HL-60/S4 (cell line): ENCODE measurements around the gene CEMIP2.

Source experiments
- in situ Hi-C: fragments of 300-500 bp; cut with MboI; formaldehyde crosslinking; loops from 2 replicates; pipeline ENCODE4 v1.14.3; 2022; ENCODE audit warnings: low sequenced_read_pairs

CEMIP2 gene

GRCh38 chr9:71754151-71754550, 14.2 kb downstream of the CEMIP2 start:
- in situ Hi-C loops = loop anchor here (25.0 kb wide), 1 partner anchor 142 kb away; no protein-coding TSS in a partner anchor

DNA sequence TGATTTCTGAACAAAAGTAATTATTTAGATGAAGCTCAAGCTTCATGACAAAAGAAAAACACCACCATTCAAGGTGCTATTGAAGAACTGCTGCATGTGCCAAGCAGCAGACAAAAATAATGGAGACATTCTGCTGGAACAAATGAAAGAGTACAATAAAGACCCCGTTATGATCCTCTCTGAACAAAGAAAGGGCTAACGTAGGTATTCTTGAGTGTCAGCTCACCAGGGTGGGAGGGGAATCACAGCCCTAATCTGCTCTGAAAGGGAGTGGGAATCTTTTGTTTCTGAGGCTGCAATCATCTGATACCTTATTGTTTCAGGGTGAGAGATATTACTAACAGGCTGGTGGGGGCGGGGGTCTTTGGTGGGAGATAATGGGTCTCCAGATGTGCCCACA, 15.4 kb downstream of the CEMIP2 start:
- in situ Hi-C loops = loop anchor here (25.0 kb wide), 1 partner anchor 141 kb away; no protein-coding TSS in a partner anchor

- in situ Hi-C loops = loop anchor here (25.0 kb wide), 1 partner anchor 140 kb away; no protein-coding TSS in a partner anchor
Measured at GRCh38 chr9:71752352-71752751, 16.0 kb downstream of the CEMIP2 start.

GRCh38 chr9:71748280-71748743, 20.0 kb downstream of the CEMIP2 start:
- in situ Hi-C loops = no loop called here

DNA sequence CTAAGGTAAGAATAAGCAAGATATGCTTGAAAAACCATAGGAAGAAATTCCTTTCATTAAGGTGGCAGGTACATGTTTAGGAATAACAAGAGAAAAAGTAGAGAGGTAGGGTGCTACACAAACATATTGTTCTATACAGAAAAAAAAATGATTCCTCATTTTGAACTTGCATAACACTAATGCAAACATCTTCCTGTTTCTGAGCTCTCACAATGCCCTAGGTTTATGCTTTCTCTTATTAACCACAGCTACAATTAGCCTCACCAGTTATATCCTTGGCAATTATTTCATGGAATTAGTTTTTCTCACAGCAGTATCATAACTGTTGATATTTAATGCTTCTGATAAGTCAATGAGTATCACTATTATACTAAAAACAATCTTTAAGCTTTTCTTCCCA, 20.7 kb downstream of the CEMIP2 start:
- in situ Hi-C loops = no loop called here

GRCh38 chr9:71746758-71747125, 21.6 kb downstream of the CEMIP2 start:
- in situ Hi-C loops = no loop called here

GRCh38 chr9:71746023-71746757, 22.1 kb downstream of the CEMIP2 start:
- in situ Hi-C loops = no loop called here

GRCh38 chr9:71744754-71745521, 23.4 kb downstream of the CEMIP2 start:
- in situ Hi-C loops = no loop called here

GRCh38 chr9:71743882-71744281, 24.4 kb downstream of the CEMIP2 start:
- in situ Hi-C loops = no loop called here

GRCh38 chr9:71743217-71743705, 25.1 kb downstream of the CEMIP2 start:
- in situ Hi-C loops = no loop called here

DNA sequence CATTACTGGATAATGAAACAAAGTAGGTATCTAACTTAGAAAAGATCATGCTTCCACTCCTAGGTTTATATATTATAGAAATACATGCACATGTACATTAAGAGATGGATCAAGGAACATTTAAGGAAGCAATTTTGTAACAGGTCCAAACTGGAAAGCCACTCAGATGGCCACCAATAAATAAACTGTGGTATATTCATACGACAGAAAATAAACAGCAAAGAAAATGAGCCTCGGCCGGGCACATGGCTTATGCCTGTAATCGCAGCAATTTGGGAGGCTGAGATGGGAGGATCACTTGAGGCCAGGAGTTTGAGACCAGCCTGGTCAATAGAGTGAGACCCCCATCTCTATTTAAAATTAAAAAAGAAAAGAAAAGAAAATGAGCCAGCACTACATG, 25.6 kb downstream of the CEMIP2 start:
- in situ Hi-C loops = no loop called here

DNA sequence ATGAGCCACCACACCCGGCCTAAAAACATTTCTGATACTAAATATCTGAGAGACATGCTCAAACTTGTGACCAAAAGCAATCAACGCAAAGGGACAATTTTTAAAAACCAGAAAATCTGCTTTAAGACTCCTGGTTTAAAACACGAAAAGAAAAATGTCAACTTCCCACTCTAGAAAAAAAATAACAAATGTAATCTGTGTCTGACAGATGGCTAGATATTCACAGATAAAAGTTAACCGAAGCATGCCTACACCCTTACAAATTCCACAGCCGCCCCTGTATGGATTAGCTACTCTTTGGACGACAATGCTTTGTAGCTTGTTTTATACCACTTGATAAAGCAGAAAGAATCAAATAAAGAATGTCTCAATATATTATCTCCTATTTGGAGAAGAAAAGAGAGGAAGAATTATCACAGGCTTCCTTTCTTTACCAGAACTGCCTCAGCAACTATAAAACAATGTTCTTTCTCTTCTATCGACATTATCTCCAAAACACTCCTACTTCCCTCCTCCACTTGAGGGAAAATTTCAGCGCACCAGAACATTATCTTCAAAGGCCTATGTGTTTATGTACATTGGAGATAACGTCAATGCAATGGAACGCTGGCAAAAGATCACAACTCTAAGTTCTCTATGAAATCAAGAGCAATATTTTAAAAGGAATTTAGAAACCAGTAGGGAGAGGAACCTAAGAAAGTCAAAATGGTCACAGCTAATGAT, 26.2 kb downstream of the CEMIP2 start:
- in situ Hi-C loops = no loop called here

DNA sequence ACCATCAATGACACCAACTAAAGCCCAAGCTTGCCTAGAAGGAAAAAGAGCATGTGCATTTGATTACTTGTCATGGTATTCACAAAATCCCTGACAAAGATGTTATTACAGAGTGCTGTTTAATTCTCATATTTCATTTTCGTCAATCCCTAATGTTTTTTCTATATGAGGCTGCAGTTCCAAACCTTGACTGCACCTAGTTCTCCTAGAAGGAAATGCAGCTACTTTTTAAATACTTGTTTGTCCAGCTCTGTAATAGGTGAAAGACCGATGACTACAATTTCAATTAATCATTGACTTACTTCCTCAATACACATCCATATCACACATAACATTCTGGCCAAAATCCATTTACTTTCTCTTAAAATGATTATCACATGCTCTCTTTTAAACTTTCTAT, 28.1 kb downstream of the CEMIP2 start:
- in situ Hi-C loops = no loop called here

GRCh38 chr9:71737455-71737854, 30.9 kb downstream of the CEMIP2 start:
- in situ Hi-C loops = no loop called here

GRCh38 chr9:71736236-71736635, 32.1 kb downstream of the CEMIP2 start:
- in situ Hi-C loops = no loop called here

- in situ Hi-C loops = no loop called here
Measured at GRCh38 chr9:71734950-71735349, 33.4 kb downstream of the CEMIP2 start.

GRCh38 chr9:71733176-71733575, 35.1 kb downstream of the CEMIP2 start:
- in situ Hi-C loops = no loop called here

GRCh38 chr9:71729816-71730526, 38.3 kb downstream of the CEMIP2 start:
- in situ Hi-C loops = no loop called here

GRCh38 chr9:71726723-71727122, 41.6 kb downstream of the CEMIP2 start:
- in situ Hi-C loops = no loop called here

DNA sequence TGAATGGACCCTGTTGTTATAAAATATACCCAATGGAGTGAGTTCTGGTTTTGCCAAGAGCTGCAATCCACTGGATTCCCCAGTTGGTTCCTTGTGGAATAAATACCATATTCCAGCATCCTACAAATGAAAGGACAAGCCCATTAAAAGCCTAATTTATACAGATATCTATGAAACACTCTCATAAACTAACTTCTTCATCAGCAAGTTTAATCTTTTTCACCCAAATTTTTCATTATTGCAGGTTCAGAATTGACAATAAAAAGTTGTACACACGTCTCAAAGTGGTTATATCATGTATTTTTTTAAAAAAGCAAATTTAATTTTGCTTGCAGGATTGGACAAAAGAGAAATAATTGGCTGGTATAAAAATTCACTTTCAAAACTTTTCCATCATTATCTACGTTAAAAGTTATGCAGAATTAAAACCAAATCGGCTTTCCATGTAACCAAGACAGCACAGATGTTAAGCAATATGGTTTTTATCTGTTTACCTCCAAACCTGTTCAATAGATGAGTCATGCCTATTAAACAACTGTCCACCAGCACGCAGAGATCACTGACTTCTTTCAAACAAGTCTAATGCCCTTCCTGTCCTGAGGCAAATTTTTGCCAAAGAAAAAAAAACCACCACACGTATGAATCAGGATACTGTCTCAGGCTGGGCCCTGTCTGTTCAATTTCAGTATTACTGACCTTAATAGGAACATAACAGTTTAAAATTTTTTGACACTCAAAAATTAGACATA, 42.5 kb downstream of the CEMIP2 start:
- in situ Hi-C loops = no loop called here
